PC-3 (cell line): Measurements from ENCODE around the gene CABP1. TPM values are rescaled to one million over a fixed set of nuclear protein-coding genes. Genes with fewer than 3 reads are reported as not detected.

Experiments
- ATAC-seq: fragments of 200-7000 bp; cut with Tn5 transposase; 2 replicates; pipeline ENCODE4 v1.9.1; 2020; ENCODE audit warnings: mild to moderate bottlenecking, moderate library complexity
- BruUV-seq: library from RNA; stranded (reverse); fragments of 400-500 nt; replicated peaks from 2 replicates; lab custom pipeline; 2021; lab: Mats Ljungman, UMichigan
- CTCF ChIA-PET: fragments of 300-600 bp; sonication (Branson Sonifier 250); formaldehyde crosslinking; loops from one replicate; lab custom pipeline; 2022; ENCODE audit warnings: antibody characterized with exemption; lab: Charles Lee
- POLR2A ChIA-PET: fragments of 300-600 bp; sonication (Branson Sonifier 250); formaldehyde crosslinking; loops from one replicate; lab custom pipeline; 2022; ENCODE audit warnings: antibody characterized with exemption; ENCODE audit not compliant: unreplicated experiment; lab: Charles Lee
- DNase-seq: peaks from one replicate; pipeline ENCODE4 v3.0.0-alpha.2; 2015
- H2AFZ ChIP-seq: fragments of 300-600 bp; sonication (generic); 2 replicates; pipeline ENCODE4 v1.6.0; 2016; ENCODE audit warnings: antibody characterized with exemption, low read length
- H3F3A ChIP-seq: fragments of 300-600 bp; sonication (generic); one replicate; pipeline ENCODE4 v1.6.0; 2017; ENCODE audit warnings: antibody characterized with exemption, low read length, control low read depth, mild to moderate bottlenecking; ENCODE audit not compliant: unreplicated experiment
- H3K27ac ChIP-seq: fragments of 300-600 bp; sonication (generic); 2 replicates; pipeline ENCODE4 v1.5.1; 2016; ENCODE audit warnings: mild to moderate bottlenecking, low read length
- H3K27me3 ChIP-seq: fragments of 300-600 bp; sonication (generic); 2 replicates; pipeline ENCODE4 v1.6.1; 2016; ENCODE audit warnings: low read length, mixed read lengths
- H3K36me3 ChIP-seq: fragments of 300-600 bp; sonication (generic); 2 replicates; pipeline ENCODE4 v1.6.1; 2016; ENCODE audit warnings: low read depth, mixed run types, low read length, mixed read lengths
- H3K4me1 ChIP-seq: fragments of 300-600 bp; sonication (generic); 2 replicates; pipeline ENCODE4 v1.5.1; 2016; ENCODE audit warnings: low read length; ENCODE audit not compliant: insufficient read depth
- H3K4me2 ChIP-seq: fragments of 300-600 bp; sonication (generic); 2 replicates; pipeline ENCODE4 v1.6.0; 2016; ENCODE audit warnings: low read length
- H3K4me3 ChIP-seq: fragments of 300-600 bp; sonication (generic); 2 replicates; pipeline ENCODE4 v1.5.1; 2016; ENCODE audit warnings: mild to moderate bottlenecking, low read length, mixed read lengths
- H3K79me2 ChIP-seq: fragments of 300-600 bp; sonication (generic); 2 replicates; pipeline ENCODE4 v1.6.1; 2017; ENCODE audit warnings: low read length, mixed read lengths
- H3K9ac ChIP-seq: fragments of 300-600 bp; sonication (generic); 2 replicates; pipeline ENCODE4 v1.6.0; 2016; ENCODE audit warnings: mild to moderate bottlenecking, low read length
- H3K9me2 ChIP-seq: fragments of 300-600 bp; sonication (generic); replicated peaks from 2 replicates; pipeline ENCODE4 v1.6.1; 2016; ENCODE audit warnings: mixed run types, low read length, mixed read lengths
- H3K9me3 ChIP-seq: fragments of 300-600 bp; sonication (generic); 2 replicates; pipeline ENCODE4 v1.6.1; 2016; ENCODE audit warnings: low read length, mixed read lengths
- H4K20me1 ChIP-seq: fragments of 300-600 bp; sonication (generic); 2 replicates; pipeline ENCODE4 v1.6.1; 2016; ENCODE audit warnings: low read length, mixed read lengths
- CTCF ChIP-seq: fragments of 300-600 bp; sonication (generic); conservative IDR thresholded peaks from 2 replicates; pipeline ENCODE4 v1.5.1; 2017; ENCODE audit warnings: antibody characterized with exemption, low read depth, mild to moderate bottlenecking, low read length
- EZH2 ChIP-seq: fragments of 300-600 bp; sonication (generic); IDR thresholded peaks from one replicate; pipeline ENCODE4 v1.6.1; 2017; ENCODE audit warnings: antibody characterized with exemption, mild to moderate bottlenecking, low read length; ENCODE audit not compliant: unreplicated experiment
- EZH2phosphoT487 ChIP-seq: fragments of 300-600 bp; sonication (generic); IDR thresholded peaks from 2 replicates; pipeline ENCODE4 v1.6.1; 2018; ENCODE audit warnings: mild to moderate bottlenecking, antibody characterized with exemption, low read length, borderline replicate concordance
- intact Hi-C: fragments of 100-400 bp; cut with micrococcal nuclease; formaldehyde crosslinking; loops from 2 replicates; pipeline ENCODE4 v1.9.0; 2023
- total RNA-seq: library from RNA; depleted of rRNA; stranded (reverse); fragments of >200 nt; gene quantifications from 2 replicates; pipeline ENCODE4 v1.2.3, GENCODE V29; 2014

Gene CABP1
- total RNA-seq, 1 experiment from 2014 or later: not detected

- intact Hi-C loops: loop anchor here (1.0 to 5.0 kb wide), 4 partner anchors 37 to 463 kb away; no protein-coding TSS in a partner anchor
- no peaks in the 10 kb centered on the region for H4K20me1 ChIP-seq
- ChIA-PET POLR2A (interaction anchor here (0.6 to 0.7 kb wide), 5 partner anchors 38 to 322 kb away, joined by 3 to 7 read pairs (median 5); partner anchors contain the start of gene POP5), CTCF (interaction anchor here (0.5 to 2.6 kb wide), 16 partner anchors 20 to 322 kb away, joined by 3 to 37 read pairs (median 4); partner anchors contain the start of genes MLEC and POP5)
- peak overlapping the region; percentile 87 for H2AFZ ChIP-seq
- H3K27me3 ChIP-seq: no peaks in the 10 kb centered on the region
- no peak for DNase-seq
- no TSS peak for BruUV-seq
- no peak for ATAC-seq
- no peaks in the 10 kb centered on the region for H3K79me2 ChIP-seq
- no peaks in the 10 kb centered on the region for H3K9me3 ChIP-seq
- H3K27ac ChIP-seq: no peak overlapping the region
- no peaks in the 10 kb centered on the region for H3K36me3 ChIP-seq
- H3K4me1 ChIP-seq: peaks cover 5% of the 10 kb centered on the region
- no peaks in the 10 kb centered on the region for H3F3A ChIP-seq
- H3K4me3 ChIP-seq: peak overlapping the region; percentile 64; the same call in 1 of the 2 replicates
- peak overlapping the region; percentile 91 for H3K4me2 ChIP-seq
- peak overlapping the region; percentile 24; the same call in 1 of the 2 replicates for H3K9ac ChIP-seq
- no peaks in the 10 kb centered on the region for H3K9me2 ChIP-seq
- TF ChIP-seq CTCF (peak; percentile 38; the same call in 1 of the 2 replicates), EZH2phosphoT487 (no peak)
Measured at GRCh38 chr12:120649442-120650232, 9.2 kb downstream of the CABP1 start.

- ChIA-PET POLR2A (interaction anchor here (0.6 kb wide), 1 partner anchor 121 kb away, joined by 3 read pairs; no protein-coding TSS in a partner anchor), CTCF (interaction anchor here (1.0 to 2.6 kb wide), 2 partner anchors 68 to 73 kb away, joined by 3 to 37 read pairs; partner anchors contain the start of gene POP5)
- Histone ChIP-seq H3K9me2 (no peaks in the 10 kb centered on the region), H3K9me3 (no peaks in the 10 kb centered on the region), H4K20me1 (no peaks in the 10 kb centered on the region), H3K79me2 (no peaks in the 10 kb centered on the region), H3K4me3 (no peak overlapping the region), H3K4me1 (peaks cover 5% of the 10 kb centered on the region), H2AFZ (no peak overlapping the region), H3F3A (no peaks in the 10 kb centered on the region), H3K4me2 (no peak overlapping the region), H3K27ac (no peak overlapping the region), H3K9ac (no peak overlapping the region), H3K36me3 (no peaks in the 10 kb centered on the region), H3K27me3 (no peaks in the 10 kb centered on the region)
- DNase-seq (no peak), ATAC-seq (no peak)
- no TSS peak for BruUV-seq
- intact Hi-C loops: no loop called here
- TF ChIP-seq CTCF (no peak), EZH2 (no peak), EZH2phosphoT487 (no peak)
Measured at GRCh38 chr12:120650233-120650690, 9.8 kb downstream of the CABP1 start.

- H3K4me1 ChIP-seq: peaks cover 5% of the 10 kb centered on the region
- H3K79me2 ChIP-seq: no peaks in the 10 kb centered on the region
- no peaks in the 10 kb centered on the region for H3K9me2 ChIP-seq
- intact Hi-C loops: no loop called here
- H3K9me3 ChIP-seq: no peaks in the 10 kb centered on the region
- H3K27ac ChIP-seq: no peak overlapping the region
- no peaks in the 10 kb centered on the region for H3K27me3 ChIP-seq
- H4K20me1 ChIP-seq: no peaks in the 10 kb centered on the region
- no peaks in the 10 kb centered on the region for H3K36me3 ChIP-seq
- H3F3A ChIP-seq: no peaks in the 10 kb centered on the region
- TF ChIP-seq EZH2phosphoT487 (no peak), EZH2 (no peak), CTCF (no peak)
- no peak for ATAC-seq
- no peak for DNase-seq
- H3K4me3 ChIP-seq: no peak overlapping the region
- H3K9ac ChIP-seq: no peak overlapping the region
- CTCF ChIA-PET: interaction anchor here (0.6 to 0.7 kb wide), 2 partner anchors 68 to 320 kb away, joined by 3 read pairs; no protein-coding TSS in a partner anchor
- POLR2A ChIA-PET: no interaction called here
- no TSS peak for BruUV-seq
- no peak overlapping the region for H3K4me2 ChIP-seq
- H2AFZ ChIP-seq: no peak overlapping the region
Measured at GRCh38 chr12:120651821-120652220, 11.4 kb downstream of the CABP1 start.
